Measurements from ENCODE around the gene ENPP1.

DNA sequence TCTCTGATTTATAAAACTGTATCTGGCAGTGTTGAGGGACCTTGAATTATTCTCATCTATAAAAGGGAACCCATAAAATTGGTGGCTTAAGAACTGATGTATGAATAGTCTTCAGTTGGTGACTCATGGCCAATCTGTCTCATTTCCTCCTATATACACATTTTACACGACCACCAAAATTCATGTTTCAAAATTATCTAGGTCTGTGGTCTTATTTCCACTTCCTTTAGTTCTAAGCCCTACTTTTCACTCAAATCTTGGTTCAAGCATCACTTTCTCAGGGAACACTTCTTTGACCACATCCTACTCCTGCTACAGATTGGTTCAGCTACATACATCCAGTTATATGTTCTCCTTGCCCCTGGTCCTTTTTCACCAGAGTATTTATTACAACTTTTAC lies 18.6 kb upstream of the ENPP1 start:
- TF ChIP-seq, protein P1, sequence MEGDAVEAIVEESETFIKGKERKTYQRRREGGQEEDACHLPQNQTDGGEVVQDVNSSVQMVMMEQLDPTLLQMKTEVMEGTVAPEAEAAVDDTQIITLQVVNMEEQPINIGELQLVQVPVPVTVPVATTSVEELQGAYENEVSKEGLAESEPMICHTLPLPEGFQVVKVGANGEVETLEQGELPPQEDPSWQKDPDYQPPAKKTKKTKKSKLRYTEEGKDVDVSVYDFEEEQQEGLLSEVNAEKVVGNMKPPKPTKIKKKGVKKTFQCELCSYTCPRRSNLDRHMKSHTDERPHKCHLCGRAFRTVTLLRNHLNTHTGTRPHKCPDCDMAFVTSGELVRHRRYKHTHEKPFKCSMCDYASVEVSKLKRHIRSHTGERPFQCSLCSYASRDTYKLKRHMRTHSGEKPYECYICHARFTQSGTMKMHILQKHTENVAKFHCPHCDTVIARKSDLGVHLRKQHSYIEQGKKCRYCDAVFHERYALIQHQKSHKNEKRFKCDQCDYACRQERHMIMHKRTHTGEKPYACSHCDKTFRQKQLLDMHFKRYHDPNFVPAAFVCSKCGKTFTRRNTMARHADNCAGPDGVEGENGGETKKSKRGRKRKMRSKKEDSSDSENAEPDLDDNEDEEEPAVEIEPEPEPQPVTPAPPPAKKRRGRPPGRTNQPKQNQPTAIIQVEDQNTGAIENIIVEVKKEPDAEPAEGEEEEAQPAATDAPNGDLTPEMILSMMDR (IDR thresholded peaks at IDR 0.05), result no peak
- TF ChIP-seq POLR2A (IDR thresholded peaks at IDR 0.05), result no peak

Measured in lower leg skin (tissue), 3 donors.